Measurements from ENCODE around the gene PRELID1.

Gene PRELID1

GRCh38 chr5:177355868-177356168 lies 52.2 kb downstream of the PRELID1 start:
- DNase-seq (ENCODE audit: low spot score): no peak

Measured in SK-N-DZ (cell line).